Measurements from ENCODE around the gene FGFR2. TPM values are rescaled to one million over a fixed set of nuclear protein-coding genes. Genes with fewer than 3 reads are reported as not detected.

Gene FGFR2
- total RNA-seq, 1 donor: 0.86 TPM

GRCh38 chr10:121452581-121452980, 145.7 kb downstream of the FGFR2 start:
- no peak for TF ChIP-seq CTCF (IDR thresholded peaks at IDR 0.05; ENCODE audit: insufficient read depth, low read depth, low read length)
- no peak for DNase-seq (ENCODE audit: low read depth)
- H3K4me3 ChIP-seq (ENCODE audit: low read depth, low read length): no peak overlapping the region

- no peak for TF ChIP-seq CTCF (IDR thresholded peaks at IDR 0.05; ENCODE audit: insufficient read depth, low read depth, low read length)
- no peak for DNase-seq (ENCODE audit: low read depth)
Observed at GRCh38 chr10:121450247-121450646, 148.0 kb downstream of the FGFR2 start.

GRCh38 chr10:121449482-121449924, 148.7 kb downstream of the FGFR2 start:
- no peak overlapping the region for H3K4me3 ChIP-seq (ENCODE audit: low read depth, low read length)
- no peak for DNase-seq (ENCODE audit: low read depth)
- no peak for TF ChIP-seq CTCF (IDR thresholded peaks at IDR 0.05; ENCODE audit: insufficient read depth, low read depth, low read length)

More at GRCh38 chr10:121450247-121450646, 148.0 kb downstream of the FGFR2 start:
- no peak overlapping the region for H3K4me3 ChIP-seq (ENCODE audit: low read depth, low read length)

GRCh38 chr10:121448766-121449421, 149.3 kb downstream of the FGFR2 start:
- TF ChIP-seq CTCF (IDR thresholded peaks at IDR 0.05; ENCODE audit: insufficient read depth, low read depth, low read length): no peak
- no peak for DNase-seq (ENCODE audit: low read depth)

GRCh38 chr10:121444520-121445165, 153.6 kb downstream of the FGFR2 start:
- H3K4me3 ChIP-seq (ENCODE audit: low read depth, low read length): no peak overlapping the region
- TF ChIP-seq CTCF (IDR thresholded peaks at IDR 0.05; ENCODE audit: insufficient read depth, low read depth, low read length): no peak
- DNase-seq (ENCODE audit: low read depth): no peak

More at GRCh38 chr10:121448766-121449421, 149.3 kb downstream of the FGFR2 start:
- no peak overlapping the region for H3K4me3 ChIP-seq (ENCODE audit: low read depth, low read length)

GRCh38 chr10:121442086-121442935, 155.9 kb downstream of the FGFR2 start:
- no peak for DNase-seq (ENCODE audit: low read depth)
- no peak overlapping the region for H3K4me3 ChIP-seq (ENCODE audit: low read depth, low read length)
- TF ChIP-seq CTCF (IDR thresholded peaks at IDR 0.05; ENCODE audit: insufficient read depth, low read depth, low read length): no peak
